HepG2 (cell line): ENCODE results near the gene RAB2B. TPM values are rescaled to one million over a fixed set of nuclear protein-coding genes. Genes with fewer than 3 reads are reported as not detected.

Source experiments
- ATAC-seq: fragments of 200-7000 bp; cut with Tn5 transposase; 3 replicates; pipeline ENCODE4 v1.9.1; 2020; ENCODE audit warnings: mild to moderate bottlenecking, moderate library complexity
- BruUV-seq: library from RNA; stranded (reverse); fragments of 400-500 nt; replicated peaks from 2 replicates; lab custom pipeline; 2021; lab: Mats Ljungman, UMichigan
- CTCF ChIA-PET: fragments of 300-600 bp; formaldehyde crosslinking; extraction: SDS; loops from one replicate; lab custom pipeline; 2021; ENCODE audit warnings: low total read pairs, inconsistent platforms, low intra/inter-chr PET ratio; lab: Yijun Ruan, JAX
- POLR2A ChIA-PET: fragments of 350-600 bp; sonication (Branson Sonifier 250); formaldehyde crosslinking; loops from one replicate; lab custom pipeline; 2020; ENCODE audit warnings: antibody characterized with exemption, inconsistent platforms; lab: Yijun Ruan, JAX
- DNase-seq: peaks from one replicate; pipeline ENCODE4 v3.0.0-alpha.2; 2015; ENCODE audit warnings: low spot score
- FAIRE-seq: peaks from 3 replicates; lab custom pipeline; 2011; peaks lifted over from hg19 to GRCh38; lab: Jason Lieb, UNC
- H2AFZ ChIP-seq: one replicate; pipeline ENCODE4 v1.6.1; 2011; ENCODE audit warnings: low read length, inconsistent platforms
- H3K27ac ChIP-seq: fragments of 300-600 bp; 3 replicates; pipeline ENCODE4 v1.8.0; 2011; ENCODE audit warnings: mixed run types, mild to moderate bottlenecking, mixed read lengths, low read length, inconsistent platforms; ENCODE audit not compliant: insufficient read depth; ENCODE audit errors: extremely low read length
- H3K27me3 ChIP-seq, 2 experiments: fragments of 200-600 bp in 1 of 2; 2 replicates in 1 of 2; 3 replicates in 1 of 2; pipeline versions ENCODE4 v1.6.0 to v1.8.0; 2011; ENCODE audit warnings: low read length in 2 of 2, mild to moderate bottlenecking in 2 of 2, moderate library complexity in 2 of 2, inconsistent platforms in 1 of 2; ENCODE audit not compliant: insufficient read depth in 2 of 2, control insufficient read depth in 1 of 2
- H3K36me3 ChIP-seq, 2 experiments: fragments of 200-600 bp in 1 of 2; replicated peaks in 1 of 2; 2 replicates in 1 of 2; 3 replicates in 1 of 2; pipeline versions ENCODE4 v1.5.1 to v1.8.0; 2011; ENCODE audit warnings: low read length in 2 of 2, inconsistent platforms in 1 of 2; ENCODE audit not compliant: insufficient read depth in 2 of 2, control insufficient read depth in 1 of 2
- H3K4me1 ChIP-seq: 2 replicates; pipeline ENCODE4 v1.5.1; 2012; ENCODE audit warnings: low read length, inconsistent platforms; ENCODE audit not compliant: insufficient read depth
- H3K4me2 ChIP-seq: 2 replicates; pipeline ENCODE4 v1.6.0; 2011; ENCODE audit warnings: low read depth, low read length, inconsistent platforms
- H3K4me3 ChIP-seq, 3 experiments: fragments of 200-600 bp in 1 of 3; sonication (generic), shearing (Covaris generic) in 1 of 3; replicated peaks in 1 of 3; 2 replicates each; pipeline ENCODE4 v1.5.1; 2011 to 2016; ENCODE audit warnings: low read length in 3 of 3, inconsistent platforms in 2 of 3, low read depth in 2 of 3, mild to moderate bottlenecking in 2 of 3, control low read depth in 1 of 3, mixed read lengths in 1 of 3; ENCODE audit not compliant: insufficient read depth in 1 of 3
- H3K79me2 ChIP-seq: one replicate; pipeline ENCODE4 v1.6.1; 2011; ENCODE audit warnings: low read length, inconsistent platforms; ENCODE audit not compliant: insufficient read depth
- H3K9ac ChIP-seq: 2 replicates; pipeline ENCODE4 v1.6.0; 2011; ENCODE audit warnings: mild to moderate bottlenecking, low read depth, low read length, inconsistent platforms; ENCODE audit not compliant: insufficient read depth
- H3K9me3 ChIP-seq: 2 replicates; pipeline ENCODE4 v1.5.1; 2012; ENCODE audit warnings: mild to moderate bottlenecking, low read length
- H4K20me1 ChIP-seq: 2 replicates; pipeline ENCODE4 v1.6.0; 2011; ENCODE audit warnings: inconsistent platforms, mild to moderate bottlenecking, low read length, moderate library complexity; ENCODE audit not compliant: insufficient read depth
- GATAD2A ChIP-seq: IDR thresholded peaks from 2 replicates; pipeline ENCODE4 v1.6.1; 2016
- GZF1 ChIP-seq: sonication (generic); formaldehyde crosslinking; IDR thresholded peaks from 2 replicates; pipeline ENCODE4 v1.5.1; 2020; ENCODE audit warnings: mild to moderate bottlenecking, missing genetic modification reagents
- KLF11 ChIP-seq: IDR thresholded peaks from 2 replicates; pipeline ENCODE4 v1.6.1; 2016; ENCODE audit warnings: missing compliant biosample characterization
- NAIF1 ChIP-seq: sonication (generic); formaldehyde crosslinking; IDR thresholded peaks from 2 replicates; pipeline ENCODE4 v1.5.0; 2020; ENCODE audit warnings: mild to moderate bottlenecking, missing genetic modification reagents, borderline replicate concordance
- PTBP1 ChIP-seq: fragments of 200-400 bp; formaldehyde crosslinking; IDR thresholded peaks from 2 replicates; pipeline ENCODE4 v1.6.1; 2018; ENCODE audit warnings: low read length, low read depth; ENCODE audit not compliant: poor library complexity, severe bottlenecking
- REPIN1 ChIP-seq: sonication (generic); formaldehyde crosslinking; IDR thresholded peaks from 2 replicates; pipeline ENCODE4 v1.8.0; 2022; ENCODE audit warnings: missing genetic modification reagents, low read depth, mild to moderate bottlenecking, borderline replicate concordance
- SNRNP70 ChIP-seq: fragments of 200-400 bp; formaldehyde crosslinking; IDR thresholded peaks from 2 replicates; pipeline ENCODE4 v1.6.1; 2017; ENCODE audit warnings: mild to moderate bottlenecking, low read depth, low read length, moderate library complexity
- ZBTB33 ChIP-seq: sonication (generic); formaldehyde crosslinking; IDR thresholded peaks from 2 replicates; pipeline ENCODE4 v1.4.0; 2020; ENCODE audit warnings: missing genetic modification reagents
- ZBTB7A ChIP-seq: sonication (generic); formaldehyde crosslinking; IDR thresholded peaks from 2 replicates; pipeline ENCODE4 v1.8.0; 2022; ENCODE audit warnings: mild to moderate bottlenecking, missing genetic modification reagents
- ZFX ChIP-seq: sonication (generic); formaldehyde crosslinking; IDR thresholded peaks from 2 replicates; pipeline ENCODE4 v1.4.0; 2020; ENCODE audit warnings: mild to moderate bottlenecking, low read depth, missing genetic modification reagents, moderate library complexity
- ZNF160 ChIP-seq: sonication (generic); formaldehyde crosslinking; IDR thresholded peaks from 2 replicates; pipeline ENCODE4 v1.8.0; 2022; ENCODE audit warnings: mild to moderate bottlenecking, inconsistent platforms, missing genetic modification reagents
- ZNF264 ChIP-seq: sonication (generic); formaldehyde crosslinking; IDR thresholded peaks from 2 replicates; pipeline ENCODE4 v1.4.0; 2020; ENCODE audit warnings: missing genetic modification reagents
- ZNF350 ChIP-seq: sonication (generic); formaldehyde crosslinking; IDR thresholded peaks from 2 replicates; pipeline ENCODE4 v1.4.0; 2020; ENCODE audit warnings: mild to moderate bottlenecking, low read depth, missing genetic modification reagents, borderline replicate concordance
- ZNF44 ChIP-seq: sonication (generic); formaldehyde crosslinking; IDR thresholded peaks from 2 replicates; pipeline ENCODE4 v1.5.1; 2020; ENCODE audit warnings: mild to moderate bottlenecking, missing genetic modification reagents
- ZNF773 ChIP-seq: sonication (generic); formaldehyde crosslinking; IDR thresholded peaks from 2 replicates; pipeline ENCODE4 v1.4.0; 2020; ENCODE audit warnings: missing genetic modification reagents, borderline replicate concordance
- WGBS: methylation state at CpG from one replicate; pipeline ENCODE4 v1.1.6; 2017; ENCODE audit warnings: low lambda C conversion rate; 5-methylcytosine and 5-hydroxymethylcytosine counted together
- in situ Hi-C: cut with HindIII; loops from 2 replicates; pipeline ENCODE4 v1.10.0; 2017; ENCODE audit warnings: low pct_unique_long_range_greater_than_20kb; ENCODE audit not compliant: extremely low pct_ligation_motif_present
- intact Hi-C: fragments of 100-400 bp; cut with micrococcal nuclease; formaldehyde crosslinking; loops from one replicate; pipeline ENCODE4 v1.10.0; 2022; ENCODE audit not compliant: unreplicated experiment
- polyA plus RNA-seq, 8 experiments: library from polyadenylated mRNA; depleted of rRNA in 3 of 8; stranded (reverse) in 7 of 8; unstranded in 1 of 8; fragments of >200 nt; fragmentation: Illumina TruSeq in 4 of 8; extraction: Trizol in 4 of 8; gene quantifications; 2 replicates each; pipeline versions ENCODE4 v1.2.1 to v1.2.3, GENCODE V29; 2011 to 2016; ENCODE audit warnings: low read depth in 4 of 8, missing spikeins in 1 of 8, mixed read lengths in 1 of 8; ENCODE audit not compliant: insufficient read depth in 1 of 8
- total RNA-seq, 5 experiments: library from RNA; depleted of rRNA; stranded (reverse); fragments of >200 nt; fragmentation: Illumina TruSeq; extraction: Trizol; gene quantifications; 2 replicates each; pipeline ENCODE4 v1.2.3, GENCODE V29; 2016; ENCODE audit warnings: low read depth in 1 of 5
- TF ChIP-seq, protein P1 (sequence below): sonication (generic); formaldehyde crosslinking; IDR thresholded peaks from 2 replicates; pipeline ENCODE4 v1.4.0; 2020; ENCODE audit warnings: low read depth, mild to moderate bottlenecking, missing genetic modification reagents
- TF ChIP-seq, protein P2 (sequence below): sonication (generic); formaldehyde crosslinking; IDR thresholded peaks from 2 replicates; pipeline ENCODE4 v1.5.1; 2020; ENCODE audit warnings: mild to moderate bottlenecking, missing genetic modification reagents, moderate library complexity

RAB2B gene
- total and polyA plus RNA-seq, 2 of the 13 experiments (the other 11 are each of a cell fraction or from before 2014, with no cell fraction given), result 36.0 to 60.6 TPM

DNA sequence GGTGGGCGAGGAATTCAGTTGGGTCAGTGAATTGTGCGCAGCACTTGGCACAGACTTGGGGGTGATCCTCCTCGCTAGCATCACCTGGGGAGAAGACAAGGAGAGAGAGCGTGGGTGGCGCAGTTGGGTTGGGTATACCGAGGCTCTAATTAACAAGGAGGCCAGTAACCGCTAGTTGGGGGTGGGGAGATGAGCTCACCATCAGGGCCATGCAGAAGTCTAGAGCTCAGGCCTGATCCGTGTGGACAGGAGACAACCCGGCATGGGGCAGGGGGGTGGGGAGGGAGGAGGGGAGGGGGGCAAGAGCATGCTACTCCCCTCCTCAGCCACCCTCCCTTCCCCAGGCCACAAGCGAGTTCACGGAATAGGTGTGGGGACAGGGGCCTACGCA lies 48.8 kb upstream of the RAB2B start:
- H4K20me1 ChIP-seq, result no peaks in the 10 kb centered on the region
- intact Hi-C loops (no loop called here), in situ Hi-C loops (no loop called here)
- peak overlapping the region; percentile 82 for H3K4me2 ChIP-seq
- no peak overlapping the region for H2AFZ ChIP-seq
- WGBS, result 71% methylated on average over 12 of the region's 12 CpGs
- ATAC-seq (peak; percentile 1), FAIRE-seq (no peak), DNase-seq (no peak)
- ChIA-PET POLR2A (interaction anchor here (0.9 to 10.8 kb wide), 8 partner anchors 9 to 89 kb away, joined by 3 to 173 read pairs (median 13); partner anchors contain the start of genes CHD8 and METTL3), CTCF (no interaction called here)
- H3K9me3 ChIP-seq, result no peaks in the 10 kb centered on the region
- TF ChIP-seq ZBTB33 (CRISPR knock-in tag) (peak; percentile 52), ZNF160 (CRISPR knock-in tag) (no peak), ZFX (CRISPR knock-in tag) (0 out of 2 replicates have a peak, but pooled peaks have one; percentile 1), GATAD2A (CRISPR knock-in tag) (no peak), KLF11 (CRISPR knock-in tag) (no peak), NAIF1 (CRISPR knock-in tag) (no peak), ZNF350 (0 out of 2 replicates have a peak, but pooled peaks have one; percentile 6), REPIN1 (CRISPR knock-in tag) (no peak), ZBTB7A (CRISPR knock-in tag) (peak; percentile 9; the same call in 1 of the 2 replicates), SNRNP70 (no peak), ZNF264 (no peak), PTBP1 (no peak), ZNF773 (no peak), GZF1 (CRISPR knock-in tag) (no peak), ZNF44 (no peak)
- TF ChIP-seq, protein P1, sequence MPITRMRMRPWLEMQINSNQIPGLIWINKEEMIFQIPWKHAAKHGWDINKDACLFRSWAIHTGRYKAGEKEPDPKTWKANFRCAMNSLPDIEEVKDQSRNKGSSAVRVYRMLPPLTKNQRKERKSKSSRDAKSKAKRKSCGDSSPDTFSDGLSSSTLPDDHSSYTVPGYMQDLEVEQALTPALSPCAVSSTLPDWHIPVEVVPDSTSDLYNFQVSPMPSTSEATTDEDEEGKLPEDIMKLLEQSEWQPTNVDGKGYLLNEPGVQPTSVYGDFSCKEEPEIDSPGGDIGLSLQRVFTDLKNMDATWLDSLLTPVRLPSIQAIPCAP, result no peak
- TF ChIP-seq, protein P2, sequence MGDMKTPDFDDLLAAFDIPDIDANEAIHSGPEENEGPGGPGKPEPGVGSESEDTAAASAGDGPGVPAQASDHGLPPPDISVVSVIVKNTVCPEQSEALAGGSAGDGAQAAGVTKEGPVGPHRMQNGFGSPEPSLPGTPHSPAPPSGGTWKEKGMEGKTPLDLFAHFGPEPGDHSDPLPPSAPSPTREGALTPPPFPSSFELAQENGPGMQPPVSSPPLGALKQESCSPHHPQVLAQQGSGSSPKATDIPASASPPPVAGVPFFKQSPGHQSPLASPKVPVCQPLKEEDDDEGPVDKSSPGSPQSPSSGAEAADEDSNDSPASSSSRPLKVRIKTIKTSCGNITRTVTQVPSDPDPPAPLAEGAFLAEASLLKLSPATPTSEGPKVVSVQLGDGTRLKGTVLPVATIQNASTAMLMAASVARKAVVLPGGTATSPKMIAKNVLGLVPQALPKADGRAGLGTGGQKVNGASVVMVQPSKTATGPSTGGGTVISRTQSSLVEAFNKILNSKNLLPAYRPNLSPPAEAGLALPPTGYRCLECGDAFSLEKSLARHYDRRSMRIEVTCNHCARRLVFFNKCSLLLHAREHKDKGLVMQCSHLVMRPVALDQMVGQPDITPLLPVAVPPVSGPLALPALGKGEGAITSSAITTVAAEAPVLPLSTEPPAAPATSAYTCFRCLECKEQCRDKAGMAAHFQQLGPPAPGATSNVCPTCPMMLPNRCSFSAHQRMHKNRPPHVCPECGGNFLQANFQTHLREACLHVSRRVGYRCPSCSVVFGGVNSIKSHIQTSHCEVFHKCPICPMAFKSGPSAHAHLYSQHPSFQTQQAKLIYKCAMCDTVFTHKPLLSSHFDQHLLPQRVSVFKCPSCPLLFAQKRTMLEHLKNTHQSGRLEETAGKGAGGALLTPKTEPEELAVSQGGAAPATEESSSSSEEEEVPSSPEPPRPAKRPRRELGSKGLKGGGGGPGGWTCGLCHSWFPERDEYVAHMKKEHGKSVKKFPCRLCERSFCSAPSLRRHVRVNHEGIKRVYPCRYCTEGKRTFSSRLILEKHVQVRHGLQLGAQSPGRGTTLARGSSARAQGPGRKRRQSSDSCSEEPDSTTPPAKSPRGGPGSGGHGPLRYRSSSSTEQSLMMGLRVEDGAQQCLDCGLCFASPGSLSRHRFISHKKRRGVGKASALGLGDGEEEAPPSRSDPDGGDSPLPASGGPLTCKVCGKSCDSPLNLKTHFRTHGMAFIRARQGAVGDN (CRISPR knock-in tag), result no peak
- H3K27me3 ChIP-seq, result no peaks in the 10 kb centered on the region
- BruUV-seq, result no TSS peak
- H3K4me1 ChIP-seq, result peaks cover 40% of the 10 kb centered on the region
- H3K27ac ChIP-seq, result peak overlapping the region; percentile 69
- peak overlapping the region; percentile 77 to 83 (median 78); a peak in 4 of 6 replicates for H3K4me3 ChIP-seq
- no peaks in the 10 kb centered on the region for H3K79me2 ChIP-seq
- peak overlapping the region; percentile 80; the same call in 1 of the 2 replicates for H3K9ac ChIP-seq
- H3K36me3 ChIP-seq, result no peaks in the 10 kb centered on the region
